IgD-negative memory B cell (primary cell): Measurements from ENCODE around the gene SLC9A9. TPM values are rescaled to one million over a fixed set of nuclear protein-coding genes. Genes with fewer than 3 reads are reported as not detected.
A peak's percentile ranks its signal among the peaks of the same experiment; 100 is the strongest.

Experiments used
- H3K27ac Mint-ChIP-seq, 3 donors: one replicate each; pipeline ENCODE4 v1.8.0; 2020 to 2022; ENCODE audit warnings: mild to moderate bottlenecking in 3 of 3, mixed read lengths in 3 of 3, moderate library complexity in 1 of 3
- H3K27me3 Mint-ChIP-seq: one replicate; pipeline ENCODE4 v1.8.0; 2021; ENCODE audit warnings: mixed read lengths
- H3K36me3 Mint-ChIP-seq: one replicate; pipeline ENCODE4 v1.8.0; 2020; ENCODE audit warnings: mild to moderate bottlenecking, mixed read lengths
- H3K4me1 Mint-ChIP-seq, 3 donors: one replicate each; pipeline ENCODE4 v1.8.0; 2020 to 2022; ENCODE audit warnings: mixed read lengths in 3 of 3, mild to moderate bottlenecking in 1 of 3
- H3K4me3 Mint-ChIP-seq, 4 donors: one replicate each; pipeline ENCODE4 v1.8.0; 2020 to 2022; ENCODE audit warnings: mild to moderate bottlenecking in 4 of 4, mixed read lengths in 4 of 4, moderate library complexity in 3 of 4
- H3K9me3 Mint-ChIP-seq, 3 donors: one replicate each; pipeline ENCODE4 v1.8.0; 2020 to 2021; ENCODE audit warnings: mixed read lengths in 3 of 3, mild to moderate bottlenecking in 1 of 3
- polyA plus RNA-seq: library from polyadenylated mRNA; unstranded; fragments of 300-500 nt; fragmentation: Illumina TruSeq; gene quantifications from one replicate; pipeline ENCODE4 v1.2.3, GENCODE V29; 2021

The SLC9A9 gene
- polyA plus RNA-seq, 1 donor from 2014 or later: 9.1 TPM

DNA sequence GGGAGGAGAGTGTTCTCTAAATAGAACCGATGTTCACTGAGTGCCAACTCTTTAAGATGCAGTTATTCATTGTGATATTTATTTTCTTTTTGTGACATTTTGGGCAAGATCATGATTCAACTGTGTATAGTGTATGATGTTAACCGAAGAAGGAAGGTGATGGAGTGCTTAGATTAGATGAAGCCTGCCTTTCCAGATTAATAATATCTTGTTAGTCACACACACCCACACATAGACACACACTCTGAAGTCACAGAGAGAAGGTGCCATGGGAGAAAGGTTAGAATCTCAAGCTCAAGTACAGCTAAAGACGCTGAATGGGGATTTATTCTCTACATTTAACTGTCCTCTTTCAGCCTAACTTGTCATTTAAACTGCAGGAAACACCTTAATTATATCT is 77.0 kb downstream of the SLC9A9 start:
- H3K4me1 Mint-ChIP-seq: peaks cover 0 to 2% (median 0%) of the 10 kb centered on the region in 3 donors
- H3K27ac Mint-ChIP-seq: no peak overlapping the region
- no peaks in the 10 kb centered on the region for H3K36me3 Mint-ChIP-seq
- H3K27me3 Mint-ChIP-seq: no peaks in the 10 kb centered on the region
- H3K4me3 Mint-ChIP-seq: no peak overlapping the region
- H3K9me3 Mint-ChIP-seq: no peaks in the 10 kb centered on the region

- H3K27me3 Mint-ChIP-seq: no peaks in the 10 kb centered on the region
- no peaks in the 10 kb centered on the region for H3K4me1 Mint-ChIP-seq
- H3K36me3 Mint-ChIP-seq: no peaks in the 10 kb centered on the region
- no peak overlapping the region for H3K27ac Mint-ChIP-seq
- H3K9me3 Mint-ChIP-seq: no peaks in the 10 kb centered on the region
- H3K4me3 Mint-ChIP-seq: no peak overlapping the region
These were observed 77.9 kb downstream of the SLC9A9 start for GRCh38 chr3:143770391-143770790.

GRCh38 chr3:143769616-143770015 is 78.7 kb downstream of the SLC9A9 start:
- Mint-ChIP-seq H3K9me3 (no peaks in the 10 kb centered on the region), H3K27me3 (no peaks in the 10 kb centered on the region), H3K27ac (no peak overlapping the region), H3K36me3 (no peaks in the 10 kb centered on the region), H3K4me1 (peaks cover 0 to 2% (median 0%) of the 10 kb centered on the region in 3 donors), H3K4me3 (no peak overlapping the region)

- Mint-ChIP-seq H3K27me3 (no peaks in the 10 kb centered on the region), H3K36me3 (no peaks in the 10 kb centered on the region), H3K9me3 (peaks cover 0 to 2% (median 0%) of the 10 kb centered on the region in 3 donors), H3K4me1 (peaks cover 0 to 2% (median 0%) of the 10 kb centered on the region in 3 donors), H3K27ac (no peak overlapping the region), H3K4me3 (no peak overlapping the region)
These were observed 83.4 kb downstream of the SLC9A9 start for GRCh38 chr3:143764840-143765239.

DNA sequence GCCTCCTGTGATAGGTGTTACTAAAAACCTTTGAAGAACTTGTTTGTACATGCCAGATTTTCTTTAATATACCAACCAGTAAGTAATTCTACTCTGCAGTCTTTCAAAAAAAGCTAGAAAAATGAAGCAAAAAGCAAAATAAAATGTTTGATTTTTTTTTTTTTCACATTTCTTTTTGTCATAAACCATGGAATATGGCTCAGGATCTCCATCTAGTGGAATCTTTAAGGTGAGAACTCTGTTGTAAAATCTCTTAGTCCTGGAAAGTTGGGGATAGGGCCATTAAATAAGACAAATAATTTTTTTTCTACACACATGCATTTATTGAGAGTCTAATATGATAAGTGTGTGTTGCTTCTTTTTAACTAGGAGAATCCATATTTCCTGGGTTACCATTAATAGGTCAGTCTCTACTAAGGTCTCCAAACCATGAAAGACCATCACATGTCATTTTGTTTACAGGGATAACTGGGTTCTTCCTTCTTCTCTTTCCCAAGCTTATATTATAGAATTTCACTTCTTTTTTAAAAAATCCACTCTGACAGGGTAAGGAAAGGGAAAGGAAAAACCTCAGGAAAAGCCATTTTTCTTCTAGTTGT is 84.6 kb downstream of the SLC9A9 start:
- Mint-ChIP-seq H3K4me3 (no peak overlapping the region), H3K9me3 (peaks cover 0 to 2% (median 0%) of the 10 kb centered on the region in 3 donors), H3K27ac (no peak overlapping the region), H3K27me3 (no peaks in the 10 kb centered on the region), H3K36me3 (no peaks in the 10 kb centered on the region), H3K4me1 (peaks cover 0 to 2% (median 0%) of the 10 kb centered on the region in 3 donors)

DNA sequence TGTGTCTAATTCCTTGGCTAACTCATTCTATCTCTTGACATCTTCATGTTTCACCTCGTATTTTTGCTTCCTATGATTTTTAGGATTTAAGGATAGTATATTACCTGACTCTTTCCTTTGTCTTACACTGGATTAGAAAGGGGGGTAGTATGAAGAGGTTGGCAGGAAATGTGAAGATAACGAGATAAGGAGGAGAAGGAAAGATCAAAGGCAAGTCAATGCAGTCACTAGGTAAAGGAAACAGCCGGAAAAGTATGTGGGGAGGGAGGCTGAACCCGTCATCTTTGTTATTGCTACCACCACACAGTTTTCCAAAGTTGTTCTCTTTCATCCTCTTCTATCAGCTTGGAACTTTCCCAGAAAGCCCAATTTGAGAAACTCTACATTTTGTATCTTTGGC is 90.6 kb downstream of the SLC9A9 start:
- Mint-ChIP-seq H3K4me3 (no peak overlapping the region), H3K27me3 (no peaks in the 10 kb centered on the region), H3K36me3 (peaks cover 2% of the 10 kb centered on the region)

DNA sequence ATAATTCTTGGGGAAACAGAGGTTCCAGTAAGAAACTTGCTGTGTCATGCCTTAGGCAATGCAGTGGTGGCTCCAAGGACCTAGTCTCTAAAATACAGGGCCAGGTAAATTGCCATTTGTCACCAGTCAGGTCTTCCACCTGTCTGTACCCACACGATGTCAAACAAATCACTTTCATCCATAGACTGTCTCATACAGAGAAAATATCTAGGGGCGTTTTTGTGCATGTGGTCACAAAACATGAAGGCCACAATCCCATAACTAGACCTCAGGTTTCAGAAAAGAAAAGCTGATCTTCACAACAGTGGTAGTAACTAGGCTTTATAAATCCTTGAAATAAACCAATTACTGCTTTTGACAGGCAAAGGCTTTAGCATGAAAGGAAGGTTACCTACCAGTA is 92.3 kb downstream of the SLC9A9 start:
- H3K4me1 Mint-ChIP-seq: peaks cover 6 to 12% (median 10%) of the 10 kb centered on the region in 3 donors
- peaks cover 2% of the 10 kb centered on the region for H3K36me3 Mint-ChIP-seq
- H3K9me3 Mint-ChIP-seq: peaks cover 0 to 2% (median 0%) of the 10 kb centered on the region in 3 donors
- no peak overlapping the region for H3K4me3 Mint-ChIP-seq
- H3K27me3 Mint-ChIP-seq: no peaks in the 10 kb centered on the region
- no peak overlapping the region for H3K27ac Mint-ChIP-seq

More for the DNA sequence above, 90.6 kb downstream of the SLC9A9 start:
- Mint-ChIP-seq H3K4me1 (peaks cover 0 to 2% (median 0%) of the 10 kb centered on the region in 3 donors), H3K27ac (no peak overlapping the region), H3K9me3 (peaks cover 0 to 2% (median 0%) of the 10 kb centered on the region in 3 donors)

GRCh38 chr3:143754090-143754489 is 94.2 kb downstream of the SLC9A9 start:
- H3K36me3 Mint-ChIP-seq: peaks cover 2% of the 10 kb centered on the region
- no peak overlapping the region for H3K27ac Mint-ChIP-seq
- no peak overlapping the region for H3K4me3 Mint-ChIP-seq
- no peaks in the 10 kb centered on the region for H3K9me3 Mint-ChIP-seq
- H3K27me3 Mint-ChIP-seq: no peaks in the 10 kb centered on the region
- H3K4me1 Mint-ChIP-seq: peaks cover 6 to 13% (median 10%) of the 10 kb centered on the region in 3 donors

- H3K4me3 Mint-ChIP-seq: no peak overlapping the region
- peaks cover 2% of the 10 kb centered on the region for H3K36me3 Mint-ChIP-seq
- peak overlapping the region in 1 of 3 donors; percentile 18 for H3K27ac Mint-ChIP-seq
- no peaks in the 10 kb centered on the region for H3K9me3 Mint-ChIP-seq
- H3K27me3 Mint-ChIP-seq: no peaks in the 10 kb centered on the region
- H3K4me1 Mint-ChIP-seq: peaks cover 6 to 13% (median 10%) of the 10 kb centered on the region in 3 donors
These were observed 94.8 kb downstream of the SLC9A9 start for GRCh38 chr3:143753456-143753855.

DNA sequence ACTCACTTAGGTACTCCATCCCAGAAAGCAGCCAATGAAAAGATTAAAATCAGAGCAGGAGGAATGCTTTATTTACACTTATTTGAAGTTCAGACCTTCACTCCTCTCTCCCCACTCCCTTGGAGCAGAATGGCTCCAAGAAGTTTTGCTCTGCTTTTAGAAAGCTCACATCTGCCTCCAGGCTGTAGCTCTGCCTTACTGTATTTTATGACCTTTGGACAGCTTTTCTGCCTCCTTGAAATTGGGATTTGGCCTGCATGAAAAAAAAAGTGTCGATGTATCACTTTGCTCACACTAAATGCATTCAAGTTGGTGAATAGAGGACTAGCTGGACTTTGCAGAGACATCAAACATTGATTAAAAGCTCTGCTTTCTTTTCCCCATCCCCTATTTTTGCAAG is 95.3 kb downstream of the SLC9A9 start:
- Mint-ChIP-seq H3K27ac (peak overlapping the region in 1 of 3 donors; percentile 18), H3K9me3 (no peaks in the 10 kb centered on the region), H3K36me3 (no peaks in the 10 kb centered on the region), H3K4me3 (no peak overlapping the region), H3K4me1 (peaks cover 6 to 13% (median 10%) of the 10 kb centered on the region in 3 donors), H3K27me3 (no peaks in the 10 kb centered on the region)

- peak overlapping the region in 1 of 4 donors; percentile 26 for H3K4me3 Mint-ChIP-seq
- no peaks in the 10 kb centered on the region for H3K36me3 Mint-ChIP-seq
- no peaks in the 10 kb centered on the region for H3K9me3 Mint-ChIP-seq
- peak overlapping the region in 2 of 3 donors; percentile 85 to 88 for H3K27ac Mint-ChIP-seq
- no peaks in the 10 kb centered on the region for H3K27me3 Mint-ChIP-seq
- peaks cover 6 to 13% (median 10%) of the 10 kb centered on the region in 3 donors for H3K4me1 Mint-ChIP-seq
These were observed 96.6 kb downstream of the SLC9A9 start for GRCh38 chr3:143751643-143752178.

- peaks cover 5% of the 10 kb centered on the region for H3K36me3 Mint-ChIP-seq
- H3K27ac Mint-ChIP-seq: peak overlapping the region in 1 of 3 donors; percentile 13
- no peaks in the 10 kb centered on the region for H3K9me3 Mint-ChIP-seq
- H3K4me1 Mint-ChIP-seq: peaks cover 6 to 13% (median 10%) of the 10 kb centered on the region in 3 donors
- H3K27me3 Mint-ChIP-seq: no peaks in the 10 kb centered on the region
- no peak overlapping the region for H3K4me3 Mint-ChIP-seq
These were observed 97.4 kb downstream of the SLC9A9 start for GRCh38 chr3:143750841-143751240.

GRCh38 chr3:143749926-143750325 is 98.3 kb downstream of the SLC9A9 start:
- Mint-ChIP-seq H3K27me3 (no peaks in the 10 kb centered on the region), H3K4me1 (peaks cover 6 to 13% (median 10%) of the 10 kb centered on the region in 3 donors), H3K27ac (no peak overlapping the region), H3K4me3 (no peak overlapping the region), H3K36me3 (peaks cover 6% of the 10 kb centered on the region), H3K9me3 (no peaks in the 10 kb centered on the region)

GRCh38 chr3:143737065-143737464 is 111.2 kb downstream of the SLC9A9 start:
- Mint-ChIP-seq H3K36me3 (no peaks in the 10 kb centered on the region), H3K4me3 (no peak overlapping the region), H3K9me3 (peaks cover 0 to 12% (median 0%) of the 10 kb centered on the region in 3 donors), H3K27ac (no peak overlapping the region), H3K4me1 (peaks cover 0 to 2% (median 0%) of the 10 kb centered on the region in 3 donors), H3K27me3 (no peaks in the 10 kb centered on the region)

- Mint-ChIP-seq H3K27me3 (no peaks in the 10 kb centered on the region), H3K27ac (no peak overlapping the region), H3K36me3 (no peaks in the 10 kb centered on the region), H3K4me3 (no peak overlapping the region), H3K4me1 (peaks cover 0 to 2% (median 0%) of the 10 kb centered on the region in 3 donors), H3K9me3 (peaks cover 0 to 8% (median 0%) of the 10 kb centered on the region in 3 donors)
These were observed 111.9 kb downstream of the SLC9A9 start for GRCh38 chr3:143736205-143736997.
